GM23338 (cell line): ENCODE measurements around the gene TTC22. TPM values are rescaled to one million over a fixed set of nuclear protein-coding genes. Genes with fewer than 3 reads are reported as not detected.

Experiments
- ATAC-seq: fragments of 200-7000 bp; cut with Tn5 transposase; 3 replicates; pipeline ENCODE4 v1.9.1; 2020
- DNase-seq: peaks from one replicate; pipeline ENCODE4 v3.0.0-alpha.2; 2015; ENCODE audit warnings: low spot score
- H2AFZ ChIP-seq: fragments of 200-600 bp; sonication (generic); 2 replicates; pipeline ENCODE4 v1.8.0; 2016; ENCODE audit warnings: antibody characterized with exemption, mild to moderate bottlenecking, moderate library complexity
- H3F3A ChIP-seq: fragments of 200-600 bp; sonication (generic); replicated peaks from 2 replicates; pipeline ENCODE4 v1.8.0; 2017; ENCODE audit warnings: antibody characterized with exemption, mixed run types, low read depth
- H3K27ac ChIP-seq: fragments of 200-600 bp; sonication (generic); 2 replicates; pipeline ENCODE4 v1.6.1; 2016; ENCODE audit warnings: low read depth
- H3K27me3 ChIP-seq: fragments of 200-600 bp; sonication (generic); 2 replicates; pipeline ENCODE4 v1.8.0; 2016; ENCODE audit warnings: mild to moderate bottlenecking, mixed run types, moderate library complexity; ENCODE audit not compliant: insufficient read depth
- H3K36me3 ChIP-seq: fragments of 200-600 bp; sonication (generic); 2 replicates; pipeline ENCODE4 v1.8.0; 2016; ENCODE audit warnings: mild to moderate bottlenecking; ENCODE audit not compliant: insufficient read depth
- H3K4me1 ChIP-seq: fragments of 200-600 bp; sonication (generic); 2 replicates; pipeline ENCODE4 v1.8.0; 2016; ENCODE audit warnings: mild to moderate bottlenecking, moderate library complexity; ENCODE audit not compliant: insufficient read depth
- H3K4me2 ChIP-seq: fragments of 200-600 bp; sonication (generic); 2 replicates; pipeline ENCODE4 v1.7.1; 2017; ENCODE audit warnings: mixed run types
- H3K4me3 ChIP-seq: fragments of 200-600 bp; sonication (generic); 2 replicates; pipeline ENCODE4 v1.6.1; 2016; ENCODE audit warnings: mixed run types
- H3K79me2 ChIP-seq: fragments of 200-600 bp; sonication (generic); replicated peaks from 2 replicates; pipeline ENCODE4 v1.8.0; 2017; ENCODE audit warnings: mild to moderate bottlenecking; ENCODE audit not compliant: insufficient read depth
- H3K9me2 ChIP-seq: fragments of 200-600 bp; sonication (generic); 2 replicates; pipeline ENCODE4 v1.8.0; 2017; ENCODE audit not compliant: insufficient read depth
- H4K20me1 ChIP-seq: fragments of 200-600 bp; sonication (generic); replicated peaks from 2 replicates; pipeline ENCODE4 v1.8.0; 2017; ENCODE audit warnings: mild to moderate bottlenecking; ENCODE audit not compliant: insufficient read depth
- H3K27ac Mint-ChIP-seq: 2 replicates; pipeline ENCODE4 v1.8.0; 2020; ENCODE audit warnings: inconsistent platforms, mild to moderate bottlenecking, moderate library complexity, mixed read lengths
- H3K27me3 Mint-ChIP-seq: 3 replicates; pipeline ENCODE4 v1.8.0; 2022; ENCODE audit warnings: low read depth, mild to moderate bottlenecking, moderate library complexity, mixed read lengths, inconsistent platforms; ENCODE audit not compliant: insufficient read depth, poor library complexity
- H3K36me3 Mint-ChIP-seq: 3 replicates; pipeline ENCODE4 v1.8.0; 2021; ENCODE audit warnings: low read depth, mild to moderate bottlenecking, inconsistent platforms, moderate library complexity, mixed read lengths
- H3K4me1 Mint-ChIP-seq: 3 replicates; pipeline ENCODE4 v1.8.0; 2020; ENCODE audit warnings: mild to moderate bottlenecking, inconsistent platforms, mixed read lengths
- H3K4me3 Mint-ChIP-seq: 3 replicates; pipeline ENCODE4 v1.8.0; 2021; ENCODE audit warnings: moderate library complexity, mild to moderate bottlenecking, inconsistent platforms, mixed read lengths
- H3K9me3 Mint-ChIP-seq: 3 replicates; pipeline ENCODE4 v1.8.0; 2020; ENCODE audit warnings: moderate library complexity, mild to moderate bottlenecking, inconsistent platforms, mixed read lengths
- CREB1 ChIP-seq: fragments of 250-450 bp; sonication (Bioruptor Pico); IDR thresholded peaks from 2 replicates; pipeline ENCODE4 v1.5.0; 2020; ENCODE audit warnings: low read depth, mild to moderate bottlenecking, moderate library complexity
- ETS1 ChIP-seq: IDR thresholded peaks from 2 replicates; pipeline ENCODE4 v1.6.1; 2016; ENCODE audit warnings: antibody characterized with exemption
- EZH2 ChIP-seq: fragments of 200-600 bp; sonication (generic); IDR thresholded peaks from one replicate; pipeline ENCODE4 v1.8.0; 2017; ENCODE audit warnings: antibody characterized with exemption, mild to moderate bottlenecking, low read depth; ENCODE audit not compliant: unreplicated experiment
- EZH2phosphoT487 ChIP-seq: fragments of 200-600 bp; sonication (generic); IDR thresholded peaks from one replicate; pipeline ENCODE4 v1.8.1; 2018; ENCODE audit warnings: antibody characterized with exemption; ENCODE audit not compliant: unreplicated experiment
- JUNB ChIP-seq: IDR thresholded peaks from one replicate; pipeline ENCODE4 v1.6.1; 2016; ENCODE audit warnings: antibody characterized with exemption; ENCODE audit not compliant: unreplicated experiment
- NANOG ChIP-seq: IDR thresholded peaks from 2 replicates; pipeline ENCODE4 v1.6.1; 2016; ENCODE audit warnings: antibody characterized with exemption, borderline replicate concordance
- POLR2AphosphoS5 ChIP-seq: IDR thresholded peaks from 2 replicates; pipeline ENCODE4 v1.6.1; 2016; ENCODE audit warnings: antibody characterized with exemption, low read depth
- STAT1 ChIP-seq: IDR thresholded peaks from one replicate; pipeline ENCODE4 v1.6.1; 2016; ENCODE audit warnings: antibody characterized with exemption; ENCODE audit not compliant: unreplicated experiment
- ZNF114 ChIP-seq: fragments of 250-450 bp; sonication (Bioruptor Pico); IDR thresholded peaks from 2 replicates; pipeline ENCODE4 v1.5.0; 2020; ENCODE audit warnings: mild to moderate bottlenecking, moderate library complexity
- ZNF331 ChIP-seq: fragments of 250-450 bp; sonication (Bioruptor Pico); IDR thresholded peaks from 2 replicates; pipeline ENCODE4 v1.5.0; 2020; ENCODE audit warnings: low read depth, mild to moderate bottlenecking, moderate library complexity
- ZNF462 ChIP-seq: fragments of 250-450 bp; sonication (Bioruptor Pico); IDR thresholded peaks from 2 replicates; pipeline ENCODE4 v1.5.0; 2020; ENCODE audit warnings: mild to moderate bottlenecking, moderate library complexity
- polyA plus RNA-seq: library from polyadenylated mRNA; unstranded; fragments of >200 nt; fragmentation: Nextera tagmentation; extraction: Ambion mirVana; gene quantifications from 2 replicates; pipeline ENCODE4 v1.2.1, GENCODE V29; 2016
- total RNA-seq: library from RNA; depleted of rRNA; stranded (reverse); fragments of >200 nt; shearing (Covaris generic); gene quantifications from 2 replicates; pipeline ENCODE4 v1.2.3, GENCODE V29; 2014
- TF ChIP-seq, protein P1 (sequence below), 2 experiments: fragments of 200-600 bp in 1 of 2; sonication (generic) in 1 of 2; conservative IDR thresholded peaks; 2 replicates each; pipeline versions ENCODE4 v1.5.1 to v1.6.1; 2016 to 2017; ENCODE audit warnings: antibody characterized with exemption in 2 of 2, low read depth in 2 of 2, mild to moderate bottlenecking in 2 of 2, moderate library complexity in 1 of 2
- TF ChIP-seq, protein P2 (sequence below): IDR thresholded peaks from one replicate; pipeline ENCODE4 v1.6.1; 2018; ENCODE audit warnings: antibody characterized with exemption; ENCODE audit not compliant: unreplicated experiment

TTC22 gene
- total and polyA plus RNA-seq, 2 experiments from 2014 or later, result 1.2 to 2.5 TPM

GRCh38 chr1:54772951-54773350 lies 28.2 kb downstream of the TTC22 start:
- TF ChIP-seq ZNF462 (CRISPR knock-in tag) (no peak), NANOG (no peak), STAT1 (no peak), EZH2 (no peak), CREB1 (no peak), ETS1 (no peak), POLR2AphosphoS5 (no peak), ZNF114 (CRISPR knock-in tag) (no peak), ZNF331 (no peak), EZH2phosphoT487 (no peak), JUNB (no peak)
- TF ChIP-seq, protein P1, sequence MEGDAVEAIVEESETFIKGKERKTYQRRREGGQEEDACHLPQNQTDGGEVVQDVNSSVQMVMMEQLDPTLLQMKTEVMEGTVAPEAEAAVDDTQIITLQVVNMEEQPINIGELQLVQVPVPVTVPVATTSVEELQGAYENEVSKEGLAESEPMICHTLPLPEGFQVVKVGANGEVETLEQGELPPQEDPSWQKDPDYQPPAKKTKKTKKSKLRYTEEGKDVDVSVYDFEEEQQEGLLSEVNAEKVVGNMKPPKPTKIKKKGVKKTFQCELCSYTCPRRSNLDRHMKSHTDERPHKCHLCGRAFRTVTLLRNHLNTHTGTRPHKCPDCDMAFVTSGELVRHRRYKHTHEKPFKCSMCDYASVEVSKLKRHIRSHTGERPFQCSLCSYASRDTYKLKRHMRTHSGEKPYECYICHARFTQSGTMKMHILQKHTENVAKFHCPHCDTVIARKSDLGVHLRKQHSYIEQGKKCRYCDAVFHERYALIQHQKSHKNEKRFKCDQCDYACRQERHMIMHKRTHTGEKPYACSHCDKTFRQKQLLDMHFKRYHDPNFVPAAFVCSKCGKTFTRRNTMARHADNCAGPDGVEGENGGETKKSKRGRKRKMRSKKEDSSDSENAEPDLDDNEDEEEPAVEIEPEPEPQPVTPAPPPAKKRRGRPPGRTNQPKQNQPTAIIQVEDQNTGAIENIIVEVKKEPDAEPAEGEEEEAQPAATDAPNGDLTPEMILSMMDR (conservative IDR thresholded peaks at IDR 0.05; ENCODE audit: low read depth in 2 of 2), result no peak
- TF ChIP-seq, protein P2, sequence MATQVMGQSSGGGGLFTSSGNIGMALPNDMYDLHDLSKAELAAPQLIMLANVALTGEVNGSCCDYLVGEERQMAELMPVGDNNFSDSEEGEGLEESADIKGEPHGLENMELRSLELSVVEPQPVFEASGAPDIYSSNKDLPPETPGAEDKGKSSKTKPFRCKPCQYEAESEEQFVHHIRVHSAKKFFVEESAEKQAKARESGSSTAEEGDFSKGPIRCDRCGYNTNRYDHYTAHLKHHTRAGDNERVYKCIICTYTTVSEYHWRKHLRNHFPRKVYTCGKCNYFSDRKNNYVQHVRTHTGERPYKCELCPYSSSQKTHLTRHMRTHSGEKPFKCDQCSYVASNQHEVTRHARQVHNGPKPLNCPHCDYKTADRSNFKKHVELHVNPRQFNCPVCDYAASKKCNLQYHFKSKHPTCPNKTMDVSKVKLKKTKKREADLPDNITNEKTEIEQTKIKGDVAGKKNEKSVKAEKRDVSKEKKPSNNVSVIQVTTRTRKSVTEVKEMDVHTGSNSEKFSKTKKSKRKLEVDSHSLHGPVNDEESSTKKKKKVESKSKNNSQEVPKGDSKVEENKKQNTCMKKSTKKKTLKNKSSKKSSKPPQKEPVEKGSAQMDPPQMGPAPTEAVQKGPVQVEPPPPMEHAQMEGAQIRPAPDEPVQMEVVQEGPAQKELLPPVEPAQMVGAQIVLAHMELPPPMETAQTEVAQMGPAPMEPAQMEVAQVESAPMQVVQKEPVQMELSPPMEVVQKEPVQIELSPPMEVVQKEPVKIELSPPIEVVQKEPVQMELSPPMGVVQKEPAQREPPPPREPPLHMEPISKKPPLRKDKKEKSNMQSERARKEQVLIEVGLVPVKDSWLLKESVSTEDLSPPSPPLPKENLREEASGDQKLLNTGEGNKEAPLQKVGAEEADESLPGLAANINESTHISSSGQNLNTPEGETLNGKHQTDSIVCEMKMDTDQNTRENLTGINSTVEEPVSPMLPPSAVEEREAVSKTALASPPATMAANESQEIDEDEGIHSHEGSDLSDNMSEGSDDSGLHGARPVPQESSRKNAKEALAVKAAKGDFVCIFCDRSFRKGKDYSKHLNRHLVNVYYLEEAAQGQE, result no peak
- no peaks in the 10 kb centered on the region for H3K27me3 ChIP-seq
- H3K4me2 ChIP-seq, result no peak overlapping the region
- H3K9me2 ChIP-seq, result peaks cover 3% of the 10 kb centered on the region; the same call in 1 of the 2 replicates
- no peak overlapping the region for H2AFZ ChIP-seq
- H3K79me2 ChIP-seq, result no peaks in the 10 kb centered on the region
- no peak overlapping the region for H3K4me3 ChIP-seq
- Mint-ChIP-seq H3K27me3 (peaks cover 2% of the 10 kb centered on the region), H3K36me3 (no peaks in the 10 kb centered on the region), H3K27ac (no peak overlapping the region), H3K4me1 (peaks cover 7% of the 10 kb centered on the region; the same call in 2 of the 3 replicates), H3K9me3 (no peaks in the 10 kb centered on the region; the same call in 1 of the 3 replicates), H3K4me3 (no peak overlapping the region)
- no peaks in the 10 kb centered on the region for H3K36me3 ChIP-seq
- DNase-seq, result no peak
- no peaks in the 10 kb centered on the region for H3F3A ChIP-seq
- no peak for ATAC-seq
- no peaks in the 10 kb centered on the region for H4K20me1 ChIP-seq
- no peaks in the 10 kb centered on the region for H3K4me1 ChIP-seq
- no peak overlapping the region for H3K27ac ChIP-seq
